Fibroblast of lung (primary cell): ENCODE data around the gene CRLF1.

ENCODE experiments used
- EZH2 ChIP-seq: IDR thresholded peaks from 2 replicates; pipeline ENCODE4 v1.5.1; 2012; ENCODE audit warnings: low read length, control low read depth, mild to moderate bottlenecking; ENCODE audit errors: missing control alignments
- TF ChIP-seq, protein P1 (sequence below), 2 donors: IDR thresholded peaks in 1 of 2; conservative IDR thresholded peaks in 1 of 2; 1 replicate in 1 of 2; 2 replicates in 1 of 2; pipeline ENCODE4 v1.5.1; 2011 to 2012; ENCODE audit warnings: low read length in 2 of 2, control low read depth in 1 of 2, inconsistent platforms in 1 of 2, low read depth in 1 of 2, mild to moderate bottlenecking in 1 of 2

DNA sequence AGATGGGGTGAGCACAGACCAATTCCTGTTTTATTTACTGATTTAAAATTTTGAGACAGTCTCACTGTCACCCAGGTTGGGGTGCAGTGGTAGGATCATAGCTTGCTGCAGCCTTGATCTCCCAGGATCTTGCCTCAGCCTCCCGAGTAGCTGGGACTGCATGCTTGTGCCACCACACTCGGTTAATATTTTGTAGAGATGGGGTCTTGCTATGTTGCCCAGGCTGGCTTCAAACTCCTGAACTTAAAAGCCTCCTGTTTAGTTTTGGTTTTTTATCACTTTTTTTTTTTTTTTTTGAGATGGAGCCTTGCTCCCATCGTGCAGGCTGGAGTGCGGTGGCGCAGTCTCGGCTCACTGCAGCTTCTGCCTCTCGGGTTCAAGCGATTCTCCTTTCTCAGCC, 30.2 kb downstream of the CRLF1 start:
- TF ChIP-seq, protein P1, sequence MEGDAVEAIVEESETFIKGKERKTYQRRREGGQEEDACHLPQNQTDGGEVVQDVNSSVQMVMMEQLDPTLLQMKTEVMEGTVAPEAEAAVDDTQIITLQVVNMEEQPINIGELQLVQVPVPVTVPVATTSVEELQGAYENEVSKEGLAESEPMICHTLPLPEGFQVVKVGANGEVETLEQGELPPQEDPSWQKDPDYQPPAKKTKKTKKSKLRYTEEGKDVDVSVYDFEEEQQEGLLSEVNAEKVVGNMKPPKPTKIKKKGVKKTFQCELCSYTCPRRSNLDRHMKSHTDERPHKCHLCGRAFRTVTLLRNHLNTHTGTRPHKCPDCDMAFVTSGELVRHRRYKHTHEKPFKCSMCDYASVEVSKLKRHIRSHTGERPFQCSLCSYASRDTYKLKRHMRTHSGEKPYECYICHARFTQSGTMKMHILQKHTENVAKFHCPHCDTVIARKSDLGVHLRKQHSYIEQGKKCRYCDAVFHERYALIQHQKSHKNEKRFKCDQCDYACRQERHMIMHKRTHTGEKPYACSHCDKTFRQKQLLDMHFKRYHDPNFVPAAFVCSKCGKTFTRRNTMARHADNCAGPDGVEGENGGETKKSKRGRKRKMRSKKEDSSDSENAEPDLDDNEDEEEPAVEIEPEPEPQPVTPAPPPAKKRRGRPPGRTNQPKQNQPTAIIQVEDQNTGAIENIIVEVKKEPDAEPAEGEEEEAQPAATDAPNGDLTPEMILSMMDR (conservative IDR thresholded peaks at IDR 0.05 in 1 of 2, IDR thresholded peaks at IDR 0.05 in 1 of 2; ENCODE audit: low read depth in 1 of 2, low read length in 2 of 2), result no peak
- no peak for TF ChIP-seq EZH2
